ENCODE data around the gene KDM1A. TPM values are rescaled to one million over a fixed set of nuclear protein-coding genes. Genes with fewer than 3 reads are reported as not detected.

The KDM1A gene
- total and polyA plus RNA-seq, 9 of the 15 experiments (the other 6 are each of a cell fraction or from before 2014, with no cell fraction given) = 59.2 to 181 (median 168) TPM

DNA sequence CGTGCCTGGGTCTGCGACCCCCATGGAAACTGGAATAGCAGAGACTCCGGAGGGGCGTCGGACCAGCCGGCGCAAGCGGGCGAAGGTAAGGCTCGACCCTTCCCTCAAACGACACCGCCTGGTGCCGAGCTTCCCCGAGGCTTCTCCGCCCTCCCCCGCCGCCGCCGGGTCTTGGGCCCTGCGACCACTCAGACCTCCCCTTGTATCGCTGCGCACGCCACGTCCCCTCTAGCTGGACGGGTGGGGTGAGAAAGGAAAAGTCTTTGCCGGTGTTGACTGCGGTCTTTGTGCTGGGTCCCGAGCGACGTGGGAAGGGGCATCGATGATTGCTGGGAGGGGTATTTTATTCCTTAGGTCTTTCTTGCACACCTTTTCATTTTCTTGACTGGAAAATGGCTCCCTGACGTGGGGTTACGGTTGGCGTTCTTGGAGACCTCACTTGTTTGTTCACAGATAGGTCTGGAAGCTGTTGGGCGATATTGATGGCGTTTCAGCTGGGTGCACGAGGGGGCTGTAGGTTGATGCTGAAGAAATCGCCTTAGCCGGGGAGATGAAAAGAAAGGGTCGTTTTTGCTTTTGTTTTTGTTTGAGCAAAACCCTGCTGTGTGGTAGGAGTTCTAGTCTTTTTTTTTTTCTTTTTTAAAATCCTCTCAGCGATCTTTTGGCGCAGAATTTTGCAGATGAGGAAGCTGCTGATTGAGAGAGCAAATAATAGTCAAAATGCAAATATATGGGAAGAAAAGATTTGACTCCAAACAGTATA, 776 bp downstream of the KDM1A start (continued):
- TF ChIP-seq AFF4 (CRISPR knock-in tag; IDR thresholded peaks at IDR 0.05) (no peak; the same call in 1 of the 2 replicates), MGA (IDR thresholded peaks at IDR 0.05) (peak; percentile 26; the same call in 1 of the 2 replicates), NR2F6 (CRISPR knock-in tag; IDR thresholded peaks at IDR 0.05) (no peak), RBM39 (optimal IDR thresholded peaks at IDR 0.05; ENCODE audit: low read depth, low read length) (peak; percentile 40), RBM34 (IDR thresholded peaks at IDR 0.05; ENCODE audit: borderline replicate concordance, insufficient read depth, low read length) (no peak), EP400 (IDR thresholded peaks at IDR 0.05) (no peak), NBN (IDR thresholded peaks at IDR 0.05; ENCODE audit: low read depth) (no peak)
- TF ChIP-seq, protein P1, sequence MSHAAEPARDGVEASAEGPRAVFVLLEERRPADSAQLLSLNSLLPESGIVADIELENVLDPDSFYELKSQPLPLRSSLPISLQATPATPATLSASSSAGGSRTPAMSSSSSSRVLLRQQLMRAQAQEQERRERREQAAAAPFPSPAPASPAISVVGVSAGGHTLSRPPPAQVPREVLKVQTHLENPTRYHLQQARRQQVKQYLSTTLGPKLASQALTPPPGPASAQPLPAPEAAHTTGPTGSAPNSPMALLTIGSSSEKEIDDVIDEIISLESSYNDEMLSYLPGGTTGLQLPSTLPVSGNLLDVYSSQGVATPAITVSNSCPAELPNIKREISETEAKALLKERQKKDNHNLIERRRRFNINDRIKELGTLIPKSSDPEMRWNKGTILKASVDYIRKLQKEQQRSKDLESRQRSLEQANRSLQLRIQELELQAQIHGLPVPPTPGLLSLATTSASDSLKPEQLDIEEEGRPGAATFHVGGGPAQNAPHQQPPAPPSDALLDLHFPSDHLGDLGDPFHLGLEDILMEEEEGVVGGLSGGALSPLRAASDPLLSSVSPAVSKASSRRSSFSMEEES (CRISPR knock-in tag; IDR thresholded peaks at IDR 0.05) = no peak

All from K562 (cell line).